ENCODE measurements around the gene RHBDD2.
"Not testable (repeated sequence)": the region's sequence is repeated elsewhere in the genome, so short reads cannot be mapped to it uniquely, and the experiment has no call there.

The RHBDD2 gene

DNA sequence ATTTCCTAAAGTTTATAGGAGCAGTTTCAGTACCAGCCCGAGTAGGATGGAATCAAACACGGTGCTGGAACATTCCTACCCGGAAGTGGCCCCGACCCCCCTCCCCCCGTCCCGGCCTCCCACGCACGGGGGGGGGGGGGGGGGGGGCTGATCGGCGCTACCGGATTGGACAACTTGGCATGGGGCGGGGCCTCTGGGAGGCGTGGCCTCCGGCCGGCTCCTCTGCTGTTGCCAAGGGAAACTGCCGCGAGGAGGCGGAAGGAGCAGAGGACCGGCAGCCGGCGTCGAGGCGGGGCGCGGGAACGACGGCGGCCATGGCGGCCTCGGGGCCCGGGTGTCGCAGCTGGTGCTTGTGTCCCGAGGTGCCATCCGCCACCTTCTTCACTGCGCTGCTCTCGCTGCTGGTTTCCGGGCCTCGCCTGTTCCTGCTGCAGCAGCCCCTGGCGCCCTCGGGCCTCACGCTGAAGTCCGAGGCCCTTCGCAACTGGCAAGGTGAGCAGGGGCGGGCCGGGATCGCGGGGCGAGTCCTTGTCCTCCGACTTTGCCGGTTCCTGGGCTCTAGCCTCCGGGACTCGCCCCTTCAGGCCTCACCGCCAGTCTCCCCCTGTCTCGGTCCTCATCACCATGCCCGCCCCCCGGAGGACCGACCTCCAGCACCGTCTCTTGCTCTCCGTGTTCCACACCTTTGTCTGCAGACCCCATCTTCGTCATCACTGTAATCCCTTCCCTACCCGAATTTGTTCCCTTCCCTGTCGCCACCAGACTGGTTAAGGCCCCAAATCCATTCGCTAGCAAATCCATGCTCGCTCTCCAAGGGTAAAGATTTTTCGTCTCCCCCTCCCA, at the start of gene RHBDD2:
Gene RHBDD2, plus strand, starts transcription at position 266 of the 843 bp plus-strand sequence. Its CDS starts 49 bp downstream, at position 315.
- DNase-seq (ENCODE audit: low read depth): peak; percentile 95

DNA sequence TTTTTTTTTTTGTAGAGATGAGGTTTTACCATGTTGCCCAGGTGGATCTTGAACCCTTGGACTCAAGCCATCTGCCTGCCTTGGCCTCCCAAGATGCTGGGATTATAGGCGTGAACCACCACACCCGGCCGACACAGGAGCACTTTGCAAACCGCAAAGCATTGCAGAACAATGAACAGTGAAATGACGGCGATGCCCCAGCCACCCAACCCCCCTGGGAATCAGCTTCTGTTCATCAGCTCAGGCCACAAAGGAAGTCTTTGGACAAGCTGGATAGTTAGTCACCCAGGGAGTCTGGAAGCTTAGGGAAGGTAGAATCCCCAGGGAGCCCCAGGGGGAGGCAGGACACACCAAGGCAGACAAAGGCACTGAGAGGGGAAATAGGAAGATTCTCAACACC, 49.2 kb upstream of the RHBDD2 start:
- not testable (repeated sequence) for DNase-seq (ENCODE audit: low read depth)

DNA sequence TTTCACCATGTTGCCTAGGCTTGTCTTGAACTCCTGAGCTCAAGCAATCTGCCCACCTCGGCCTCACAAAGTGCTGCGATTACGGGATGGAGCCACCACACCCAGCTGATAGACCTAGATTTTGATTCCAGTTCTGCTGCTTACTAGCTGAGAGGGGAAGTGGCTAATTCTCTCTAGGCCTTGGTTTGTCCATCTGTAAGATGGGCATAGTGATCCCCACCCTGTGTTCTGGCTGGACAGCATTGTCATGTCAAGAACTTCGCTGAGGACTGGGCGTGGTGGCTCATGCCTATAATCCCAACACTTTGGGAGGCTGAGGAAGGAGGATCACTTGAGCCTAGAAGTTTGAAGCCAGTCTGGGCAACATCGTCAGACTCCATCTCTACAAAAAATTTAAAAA, 47.9 kb upstream of the RHBDD2 start:
- DNase-seq (ENCODE audit: low read depth): no peak

DNA sequence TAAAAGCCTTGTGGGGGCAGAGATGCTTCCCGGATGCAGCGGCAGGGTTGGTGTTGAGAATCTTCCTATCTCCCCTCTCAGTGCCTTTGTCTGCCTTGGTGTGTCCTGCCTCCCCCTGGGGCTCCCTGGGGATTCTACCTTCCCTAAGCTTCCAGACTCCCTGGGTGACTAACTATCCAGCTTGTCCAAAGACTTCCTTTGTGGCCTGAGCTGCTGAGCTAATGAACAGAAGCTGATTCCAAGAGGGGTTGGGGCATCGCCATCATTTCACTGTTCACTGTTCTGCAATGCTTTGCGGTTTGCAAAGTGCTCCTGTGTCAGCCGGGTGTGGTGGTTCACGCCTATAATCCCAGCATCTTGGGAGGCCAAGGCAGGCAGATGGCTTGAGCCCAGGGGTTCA, 45.2 kb upstream of the RHBDD2 start:
- DNase-seq (ENCODE audit: low read depth): not testable (repeated sequence)

DNA sequence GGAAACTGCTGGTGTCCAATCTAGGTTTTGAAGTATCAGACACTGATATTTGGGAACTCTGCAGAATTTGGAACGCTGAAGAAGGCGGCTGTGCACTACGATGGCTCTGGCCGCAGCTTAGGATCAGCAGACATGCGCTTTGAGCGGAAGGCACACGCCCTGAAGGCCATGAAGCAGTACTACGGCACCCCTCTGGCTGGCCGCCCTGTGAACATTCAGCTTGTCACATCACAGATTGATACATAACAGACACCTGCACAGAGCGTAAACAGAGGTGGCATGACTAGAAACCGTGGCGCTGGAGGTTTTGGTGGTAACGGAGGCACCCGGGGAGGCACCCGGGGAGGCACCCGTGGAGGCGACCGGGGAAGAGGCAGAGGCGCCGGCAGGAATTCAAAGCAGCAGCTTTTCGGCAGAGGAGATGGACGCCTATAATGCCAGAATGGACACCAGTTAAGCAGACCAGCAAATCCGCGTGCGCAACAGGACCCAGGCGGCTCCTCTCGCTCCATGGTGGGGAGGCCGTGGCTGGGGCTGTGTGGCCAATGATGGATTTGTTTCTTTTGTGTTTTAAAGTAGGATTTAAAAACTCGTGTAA, 43.0 kb upstream of the RHBDD2 start:
- DNase-seq (ENCODE audit: low read depth): no peak

DNA sequence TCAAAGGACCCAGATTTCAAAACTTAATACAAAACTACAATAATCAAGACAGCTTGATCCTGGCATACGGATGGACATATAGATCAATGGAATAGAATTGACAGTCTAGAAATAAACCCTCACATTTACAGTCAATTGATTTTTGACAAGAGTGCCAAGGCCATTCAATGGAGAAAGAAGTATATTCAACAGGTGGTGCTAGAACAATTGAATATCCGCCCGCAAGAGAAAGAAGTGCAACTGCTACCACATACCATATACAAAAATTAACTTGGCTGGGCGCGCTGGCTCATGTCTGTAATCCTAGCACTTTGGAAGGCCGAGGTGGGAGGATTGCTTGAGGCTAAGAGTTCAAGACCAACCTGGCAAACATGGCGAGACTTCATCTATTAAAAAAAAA, 42.0 kb upstream of the RHBDD2 start:
- DNase-seq (ENCODE audit: low read depth): no peak

DNA sequence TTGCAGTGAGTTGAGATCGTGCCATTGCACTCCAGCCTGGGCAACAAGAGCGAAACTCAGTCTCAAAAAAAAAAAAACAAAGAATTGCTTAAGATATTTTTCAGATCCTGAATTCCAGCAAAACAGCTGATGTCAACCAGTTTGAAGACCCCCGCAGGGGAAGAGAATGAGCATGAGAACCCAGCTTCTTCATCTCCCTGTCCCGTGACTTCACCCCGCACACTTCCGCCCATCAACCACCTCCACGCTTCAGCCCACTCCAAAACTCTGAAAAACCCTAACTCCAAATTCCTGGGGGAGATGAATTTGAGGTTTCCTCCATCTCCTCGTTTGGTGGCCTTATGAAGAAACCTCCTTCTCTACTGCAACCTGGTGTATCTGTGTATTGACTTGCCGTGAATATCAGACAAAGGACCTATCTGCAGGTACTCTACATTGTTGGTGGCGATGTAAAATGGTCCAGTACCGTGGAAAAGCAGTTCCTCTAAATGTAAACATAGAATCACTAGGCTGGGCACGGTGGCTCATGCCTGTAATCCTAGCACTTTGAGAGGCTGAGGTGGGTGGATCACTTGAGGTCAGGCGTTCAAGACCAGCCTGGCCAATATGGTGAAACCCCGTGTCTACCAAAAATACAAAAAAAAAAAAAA, 40.4 kb upstream of the RHBDD2 start:
- not testable (repeated sequence) for DNase-seq (ENCODE audit: low read depth)

DNA sequence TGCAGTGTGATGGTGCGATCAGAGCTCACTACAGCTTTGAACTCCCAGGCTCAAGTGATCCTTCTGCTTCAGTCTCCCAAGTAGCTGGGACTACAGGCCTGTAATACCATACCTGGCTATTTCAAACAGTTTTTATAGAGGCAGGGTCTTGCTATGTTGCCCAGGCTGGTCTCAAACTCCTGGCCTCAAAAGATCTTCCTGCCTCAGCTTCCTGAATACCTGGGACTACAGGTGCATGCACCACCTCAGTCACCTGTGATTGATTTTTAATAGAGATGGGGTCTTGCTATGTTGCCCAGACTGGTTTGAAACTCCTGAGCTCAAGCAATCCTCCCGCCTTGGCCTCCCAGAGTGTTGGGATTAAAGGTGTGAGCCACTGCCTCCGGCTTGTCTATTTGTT, 38.8 kb upstream of the RHBDD2 start:
- no peak for DNase-seq (ENCODE audit: low read depth)

DNA sequence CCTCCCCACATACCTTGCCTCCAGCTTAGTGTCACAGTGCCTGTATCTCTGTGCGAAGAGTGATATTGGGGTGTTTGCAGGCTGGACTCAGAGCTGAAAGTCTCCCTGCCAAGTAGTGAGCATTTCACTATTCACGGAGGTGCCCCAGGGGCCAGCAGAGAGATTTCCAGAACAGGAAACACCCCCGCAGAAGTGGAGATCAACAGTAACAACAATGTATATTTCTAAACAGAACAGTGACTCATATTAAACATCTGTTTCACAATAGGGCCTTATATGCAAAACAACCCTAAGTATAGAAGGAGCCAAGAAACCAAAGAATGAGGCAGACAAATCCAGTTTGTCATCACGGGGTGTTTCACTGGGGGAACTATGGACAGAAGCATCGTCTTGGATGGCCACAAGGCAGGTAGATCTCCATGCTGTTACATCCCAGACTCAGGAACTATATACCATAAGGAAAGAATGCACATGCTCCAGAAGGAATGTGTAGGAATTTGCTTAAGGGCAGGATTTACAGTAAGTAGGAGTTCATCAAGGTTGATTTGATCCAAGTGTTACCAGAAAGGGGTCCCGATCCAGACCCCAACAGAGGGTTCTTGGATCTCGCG, 35.9 kb upstream of the RHBDD2 start:
- DNase-seq (ENCODE audit: low read depth): peak; percentile 15

DNA sequence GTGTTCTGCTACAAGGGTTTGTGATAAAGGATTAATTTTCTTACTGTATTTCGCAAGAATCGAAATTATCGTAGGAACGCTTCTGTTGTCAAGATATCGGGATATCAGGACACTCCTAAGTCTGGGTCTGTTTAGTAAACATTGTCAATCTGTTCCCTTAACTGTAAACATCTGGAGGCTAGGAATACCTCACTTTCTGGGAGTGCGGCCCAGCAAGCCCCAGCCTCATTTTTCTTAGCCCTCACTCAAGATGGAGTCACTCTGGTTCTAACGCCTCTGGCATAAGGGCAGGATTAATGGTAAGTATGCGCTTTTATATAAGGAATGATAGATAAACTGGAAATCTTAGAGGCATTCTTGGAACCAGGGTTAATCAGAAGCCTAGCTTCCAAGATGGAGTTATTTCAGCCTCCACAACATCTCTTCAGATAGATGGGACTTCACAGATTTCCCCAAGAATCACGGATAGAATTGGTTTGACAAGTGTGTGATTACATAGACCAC, 35.2 kb upstream of the RHBDD2 start:
- no peak for DNase-seq (ENCODE audit: low read depth)

DNA sequence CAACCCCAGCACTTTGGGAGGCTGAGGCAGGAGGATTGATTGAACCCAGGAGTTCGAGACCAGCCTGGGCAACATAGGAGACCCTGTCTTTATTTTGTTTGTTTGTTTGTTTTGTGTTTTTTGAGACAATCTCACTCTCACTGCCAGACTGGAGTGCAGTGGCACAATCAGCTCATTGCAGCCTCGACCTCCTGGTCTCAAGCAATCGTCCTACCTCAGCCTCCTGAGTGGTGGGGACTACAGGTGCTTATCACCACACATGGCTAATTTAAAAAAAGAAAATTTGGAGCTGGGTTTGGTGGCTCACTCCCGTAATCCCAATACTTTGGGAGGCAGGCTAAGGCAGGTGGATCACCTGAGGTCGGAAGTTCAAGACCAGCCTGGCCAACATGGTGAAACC, 34.7 kb upstream of the RHBDD2 start:
- no peak for DNase-seq (ENCODE audit: low read depth)

DNA sequence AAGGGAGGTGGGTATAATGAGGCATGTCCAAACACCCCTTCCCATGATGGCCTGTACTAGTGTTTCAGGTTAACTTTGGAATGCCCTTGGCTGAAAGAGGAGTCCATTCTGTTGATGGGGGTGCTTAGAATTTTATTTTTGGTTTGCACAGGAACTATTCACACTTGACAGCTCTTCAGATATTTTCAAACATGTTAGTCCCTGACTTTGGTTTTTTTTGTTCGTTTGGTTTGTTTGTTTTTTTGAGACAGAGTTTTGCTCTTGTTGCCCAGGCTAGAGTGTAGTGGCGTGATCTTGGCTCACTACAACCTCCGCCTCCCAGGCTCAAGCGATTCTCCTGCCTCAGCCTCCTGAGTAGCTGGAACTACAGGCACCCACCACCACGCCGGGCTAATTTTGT, 33.7 kb upstream of the RHBDD2 start:
- DNase-seq (ENCODE audit: low read depth): not testable (repeated sequence)

DNA sequence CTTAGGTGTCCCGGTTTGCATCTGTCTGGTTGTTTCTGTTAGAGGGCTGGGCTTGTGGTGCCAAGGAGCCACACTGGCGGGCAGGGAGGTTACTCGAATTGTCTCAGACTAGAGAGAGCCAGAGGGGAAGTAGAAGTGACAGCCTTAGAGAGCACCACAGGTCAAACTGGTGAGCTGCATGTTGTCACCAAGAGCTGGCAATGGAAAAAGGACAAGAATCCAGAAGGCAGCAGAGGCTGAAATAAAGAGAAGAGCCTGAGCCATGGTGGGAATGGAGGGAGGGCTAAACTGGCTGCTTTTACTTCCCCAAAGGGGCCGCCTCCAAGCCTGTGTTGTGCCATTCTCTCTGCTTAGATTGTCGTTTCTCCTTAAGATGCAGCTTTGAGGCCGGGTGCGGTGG, 31.1 kb upstream of the RHBDD2 start:
- DNase-seq (ENCODE audit: low read depth): no peak

DNA sequence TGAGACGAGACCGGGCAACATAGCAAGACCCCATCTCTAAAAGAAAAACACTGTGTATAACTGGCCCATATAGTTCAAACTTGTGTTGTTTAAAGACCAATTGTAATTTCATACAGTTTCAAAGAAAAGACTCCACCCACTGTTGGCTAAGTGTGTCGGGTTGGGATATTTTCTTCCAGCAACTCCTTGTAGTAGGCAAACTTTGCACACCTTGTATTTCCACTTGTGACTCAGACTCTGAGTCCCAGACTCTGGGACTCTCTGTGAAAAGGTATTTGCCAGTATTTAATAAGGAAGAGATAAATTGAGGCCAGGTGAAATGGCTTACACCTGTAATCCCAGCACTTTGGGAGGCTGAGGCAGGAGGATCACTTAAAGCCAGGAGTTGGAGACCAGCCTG, 29.3 kb upstream of the RHBDD2 start:
- no peak for DNase-seq (ENCODE audit: low read depth)

DNA sequence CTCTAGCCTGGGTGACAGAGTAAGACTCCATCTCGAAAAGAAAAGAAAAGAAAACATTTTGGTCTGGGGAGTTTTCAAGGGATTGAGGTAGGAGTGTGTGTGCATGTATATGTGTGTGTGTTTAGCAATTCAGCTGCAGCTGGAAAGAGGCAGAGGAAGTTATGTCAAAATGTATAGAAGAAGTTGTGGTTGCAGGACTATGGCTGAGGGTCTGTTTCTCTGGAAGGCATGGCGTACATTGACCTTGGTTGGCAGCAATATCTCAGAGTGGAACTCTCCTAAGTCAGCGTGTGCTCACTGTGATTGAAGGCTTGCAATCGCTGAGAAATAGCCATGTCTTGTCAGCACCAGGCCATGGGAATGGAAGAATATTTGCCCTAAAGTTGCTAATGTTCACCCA, 28.6 kb upstream of the RHBDD2 start:
- DNase-seq (ENCODE audit: low read depth): no peak

DNA sequence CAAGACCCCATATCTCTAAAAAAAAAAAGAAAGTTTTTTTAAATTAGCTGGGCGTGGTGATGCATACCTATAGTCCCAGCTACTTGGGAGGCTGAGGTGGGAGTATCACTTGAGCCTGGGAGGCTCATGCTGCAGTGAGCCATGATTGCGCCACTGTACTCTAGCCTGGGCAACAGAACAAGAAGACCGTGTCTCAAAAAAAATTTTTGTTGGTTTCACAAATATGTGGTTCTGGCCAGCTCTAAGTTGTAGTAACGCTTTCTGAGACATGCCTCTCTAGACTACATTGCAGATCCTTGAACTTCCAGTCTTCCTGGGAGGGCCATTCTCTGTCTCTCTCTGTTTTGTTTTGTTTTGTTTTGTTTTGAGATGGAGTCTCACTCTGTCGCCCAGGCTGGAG, 24.6 kb upstream of the RHBDD2 start:
- DNase-seq (ENCODE audit: low read depth): no peak

DNA sequence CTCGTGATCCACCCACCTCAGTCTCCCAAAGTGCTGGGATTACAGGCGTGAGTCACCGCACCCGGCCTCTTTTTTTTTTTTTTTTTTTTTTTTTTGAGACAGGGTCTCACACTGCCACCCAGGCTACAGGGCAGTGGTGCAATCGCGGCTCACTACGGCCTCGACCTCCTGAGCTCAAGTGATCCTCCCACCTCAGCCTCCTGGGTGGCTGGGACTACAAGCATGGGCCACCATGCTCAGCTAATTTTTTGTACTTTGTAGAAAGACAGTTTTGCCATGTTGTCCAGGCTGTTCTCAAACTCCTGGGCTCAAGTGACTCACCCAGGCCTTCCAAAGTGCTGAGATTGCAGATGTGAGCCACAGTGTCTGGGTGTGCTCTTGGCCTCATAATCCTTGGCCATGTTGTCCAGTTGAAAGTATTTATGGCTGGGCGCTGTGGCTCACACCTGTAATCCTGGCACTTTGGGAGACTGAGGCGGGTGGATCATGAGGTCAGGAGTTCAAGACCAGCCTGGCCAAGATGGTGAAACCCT, 24.0 kb upstream of the RHBDD2 start:
- DNase-seq (ENCODE audit: low read depth): not testable (repeated sequence)

DNA sequence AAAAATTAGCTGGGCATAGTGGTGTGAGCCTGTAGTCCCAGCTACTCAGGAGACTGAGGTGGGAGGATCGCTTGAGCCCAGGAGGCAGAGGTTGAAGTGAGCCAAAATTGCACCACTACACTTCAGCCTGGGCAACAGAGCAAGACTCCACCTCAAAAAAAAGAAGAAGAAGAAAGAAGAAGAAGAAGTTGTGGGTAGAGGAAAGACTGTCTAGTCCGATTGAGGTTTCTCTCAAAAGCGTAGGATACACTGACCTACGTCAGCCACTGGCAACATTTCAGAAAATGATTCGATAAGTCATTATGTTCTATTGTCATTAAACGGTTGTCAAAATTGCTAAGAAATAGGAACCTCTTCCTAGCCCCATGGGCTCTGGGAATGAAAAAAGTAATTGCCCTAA, 22.3 kb upstream of the RHBDD2 start:
- no peak for DNase-seq (ENCODE audit: low read depth)

DNA sequence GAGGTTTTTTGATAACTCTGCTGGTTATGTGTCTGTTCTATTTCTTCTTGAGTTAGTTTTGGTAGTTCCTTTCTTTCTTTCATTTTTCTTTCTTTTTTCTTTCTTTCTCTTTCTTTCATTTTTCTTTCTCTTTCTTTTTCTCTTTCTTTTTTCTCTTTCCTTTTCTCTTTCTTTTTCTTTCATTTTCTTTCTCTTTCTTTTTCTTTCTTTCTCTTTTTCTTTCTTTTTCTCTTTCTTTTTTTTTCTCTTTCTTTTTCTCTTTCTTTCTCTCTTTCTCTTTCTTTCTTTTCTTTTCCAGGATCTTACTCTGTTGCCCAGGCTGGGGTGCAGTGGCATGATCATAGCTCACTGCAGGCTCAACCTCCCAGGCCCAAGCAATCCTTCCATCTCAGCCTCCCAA, 20.4 kb upstream of the RHBDD2 start:
- DNase-seq (ENCODE audit: low read depth): no peak

DNA sequence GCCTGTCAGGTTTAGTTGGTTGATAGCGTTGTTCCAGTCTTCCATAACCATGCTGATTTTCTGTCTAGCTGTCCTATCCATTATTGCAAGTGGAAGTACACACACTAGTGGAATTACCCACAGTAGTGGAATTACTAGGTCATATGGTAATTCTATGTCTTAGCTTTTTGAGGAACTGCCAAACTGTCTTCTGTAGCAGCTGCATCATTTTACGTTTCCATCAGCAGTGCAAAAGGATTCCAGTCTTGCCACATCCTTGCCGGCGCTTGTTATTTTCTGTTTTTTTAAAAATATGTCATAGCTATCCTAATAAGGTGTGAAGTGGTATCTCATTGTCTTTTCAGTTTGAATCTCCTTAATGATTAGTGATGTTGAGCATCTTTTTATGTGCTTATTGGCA, 17.2 kb upstream of the RHBDD2 start:
- DNase-seq (ENCODE audit: low read depth): no peak

DNA sequence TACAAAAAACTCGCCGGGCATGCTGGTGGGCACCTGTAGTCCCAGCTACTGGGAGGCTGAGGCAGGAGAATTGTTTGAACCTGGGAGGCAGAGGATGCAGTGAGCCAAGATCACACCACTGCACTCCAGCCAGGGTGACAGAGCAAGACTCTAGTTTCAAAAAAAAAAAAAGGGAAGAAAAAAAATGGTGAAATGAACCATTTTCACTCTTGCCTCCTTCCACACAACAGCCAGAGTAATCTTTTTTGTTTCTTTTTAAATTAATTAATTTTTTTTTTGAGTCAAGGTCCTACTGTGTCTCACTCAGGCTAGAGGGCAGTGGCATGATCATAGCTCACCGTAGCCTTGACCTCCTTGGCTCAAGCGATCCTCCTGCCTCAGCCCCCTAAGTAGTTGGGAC, 14.6 kb upstream of the RHBDD2 start:
- not testable (repeated sequence) for DNase-seq (ENCODE audit: low read depth)

DNA sequence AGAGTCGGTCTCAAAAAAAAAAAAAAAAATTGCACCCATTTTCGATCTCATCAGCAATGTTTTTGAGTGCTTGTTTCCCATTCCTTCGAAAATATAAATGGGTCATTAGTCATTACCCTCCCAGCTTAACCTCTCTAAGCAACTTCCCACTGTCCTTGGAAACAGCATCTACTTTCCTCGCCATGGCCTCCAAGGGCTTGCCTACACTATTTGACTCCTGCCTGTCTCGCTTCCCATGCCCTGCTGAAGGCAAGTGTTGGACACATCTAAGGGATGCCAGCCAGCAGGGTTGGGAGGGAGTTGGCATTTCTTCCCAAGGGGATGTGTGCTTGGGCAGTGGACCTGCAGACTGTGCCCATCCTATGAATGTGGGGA, 12.7 kb upstream of the RHBDD2 start:
- no peak for DNase-seq (ENCODE audit: low read depth)

All from activated T-cell treated with anti-CD3 and anti-CD28 coated beads for 24 hours (primary cell).